ENCODE data around the gene TBC1D24.

DNA sequence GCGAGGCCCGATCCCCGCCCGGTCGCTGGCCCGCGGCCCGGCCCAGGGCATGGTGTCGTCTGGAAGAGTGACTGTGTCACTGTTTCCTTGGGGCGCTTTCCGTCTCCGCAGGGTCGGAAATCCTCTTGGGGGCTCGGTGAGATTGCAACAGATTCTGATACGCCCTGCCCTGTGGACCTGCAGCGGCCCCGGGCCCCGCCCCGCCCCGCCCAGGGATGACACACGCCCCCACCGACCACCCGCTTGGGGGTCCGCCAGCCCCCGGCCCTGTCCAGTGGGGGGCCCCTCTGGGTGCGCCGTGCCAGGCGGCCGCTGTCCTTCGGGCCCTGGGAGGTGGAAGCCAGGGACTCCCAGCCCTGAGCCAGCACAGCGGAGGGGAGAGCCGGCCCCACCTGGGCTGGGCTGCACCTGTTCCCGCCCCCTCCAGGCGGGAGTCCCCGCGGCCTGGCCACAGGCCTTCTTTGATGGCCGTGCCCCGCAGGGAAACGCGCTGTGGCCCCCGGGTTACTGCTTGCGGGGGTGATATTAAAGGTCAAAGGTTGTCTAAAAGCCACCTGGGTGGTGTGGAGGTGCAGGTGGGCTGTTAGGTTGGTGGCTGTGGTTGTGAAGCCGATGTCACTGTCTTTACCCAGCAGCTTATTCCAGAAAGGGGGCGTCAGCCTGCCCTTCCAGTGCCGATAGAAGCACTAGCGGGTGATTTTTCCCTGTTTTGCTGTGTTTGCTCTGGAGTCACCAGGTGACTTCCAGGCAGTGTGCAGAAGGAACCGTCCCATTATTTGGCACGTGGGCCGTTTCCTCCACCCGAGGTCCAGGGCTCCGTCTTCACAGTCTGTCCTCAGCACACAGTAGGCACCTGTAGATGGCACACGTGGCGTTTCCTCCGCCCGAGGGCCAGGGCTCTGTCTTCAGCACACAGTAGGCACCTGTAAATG is 752 bp downstream of the TBC1D24 start:
- no peak for TF ChIP-seq CTCF (IDR thresholded peaks at IDR 0.05; ENCODE audit: low read depth, low read length)
- no peak for TF ChIP-seq EZH2phosphoT487 (IDR thresholded peaks at IDR 0.05; ENCODE audit: low read depth)
